DOHH2 (cell line): ENCODE results near the gene URB1.

Experiments used
- H3F3A ChIP-seq: fragments of 200-600 bp; sonication (generic), shearing (Covaris generic); 2 replicates; pipeline ENCODE4 v1.6.0; 2016; ENCODE audit warnings: antibody characterized with exemption, mild to moderate bottlenecking; ENCODE audit not compliant: control insufficient read depth, insufficient read depth
- H3K27ac ChIP-seq: fragments of 200-600 bp; sonication (generic); 2 replicates; pipeline ENCODE4 v1.5.1; 2014; ENCODE audit warnings: low read depth, mild to moderate bottlenecking, low read length, moderate library complexity
- H3K27me3 ChIP-seq: fragments of 200-600 bp; sonication (generic); 2 replicates; pipeline ENCODE4 v1.6.1; 2014; ENCODE audit warnings: mild to moderate bottlenecking, low read length, mixed read lengths; ENCODE audit not compliant: control insufficient read depth
- H3K36me3 ChIP-seq: fragments of 200-600 bp; sonication (generic); 2 replicates; pipeline ENCODE4 v1.6.1; 2014; ENCODE audit warnings: mild to moderate bottlenecking, low read length, moderate library complexity, mixed read lengths; ENCODE audit not compliant: control insufficient read depth
- H3K4me1 ChIP-seq: fragments of 200-600 bp; sonication (generic); 2 replicates; pipeline ENCODE4 v1.6.1; 2014; ENCODE audit warnings: mild to moderate bottlenecking, low read length, mixed read lengths; ENCODE audit not compliant: control insufficient read depth
- H3K4me2 ChIP-seq: fragments of 200-600 bp; sonication (generic); 2 replicates; pipeline ENCODE4 v1.6.0; 2014; ENCODE audit warnings: mild to moderate bottlenecking, low read length, moderate library complexity
- H3K4me3 ChIP-seq: fragments of 200-600 bp; sonication (generic); 2 replicates; pipeline ENCODE4 v1.5.1; 2014; ENCODE audit warnings: mild to moderate bottlenecking, low read length, mixed read lengths
- H3K79me2 ChIP-seq: fragments of 200-600 bp; sonication (generic); 2 replicates; pipeline ENCODE4 v1.6.1; 2014; ENCODE audit warnings: mild to moderate bottlenecking, low read length, mixed read lengths; ENCODE audit not compliant: control insufficient read depth
- H3K9me2 ChIP-seq: fragments of 200-600 bp; sonication (generic); replicated peaks from 2 replicates; pipeline ENCODE4 v1.6.1; 2014; ENCODE audit warnings: mild to moderate bottlenecking, low read length, mixed read lengths; ENCODE audit not compliant: control insufficient read depth
- H3K9me3 ChIP-seq: fragments of 200-600 bp; sonication (generic); 2 replicates; pipeline ENCODE4 v1.6.1; 2014; ENCODE audit warnings: antibody characterized with exemption, low read length, mixed read lengths; ENCODE audit not compliant: control insufficient read depth, insufficient read depth
- H4K20me1 ChIP-seq: fragments of 200-600 bp; sonication (generic); 2 replicates; pipeline ENCODE4 v1.6.0; 2014; ENCODE audit warnings: low read depth, mild to moderate bottlenecking, antibody characterized with exemption, low read length, moderate library complexity; ENCODE audit not compliant: control insufficient read depth, insufficient read depth
- EZH2phosphoT487 ChIP-seq: fragments of 200-600 bp; sonication (generic); IDR thresholded peaks from 2 replicates; pipeline ENCODE4 v1.6.1; 2017; ENCODE audit warnings: borderline replicate concordance, mild to moderate bottlenecking, antibody characterized with exemption, low read length, moderate library complexity, mixed read lengths
- TF ChIP-seq, protein P1 (sequence below): fragments of 200-600 bp; sonication (generic); IDR thresholded peaks from one replicate; pipeline ENCODE4 v1.5.1; 2014; ENCODE audit warnings: antibody characterized with exemption, mild to moderate bottlenecking, low read depth, low read length; ENCODE audit not compliant: poor library complexity, severe bottlenecking

URB1 gene

GRCh38 chr21:32334980-32335531, 57.8 kb downstream of the URB1 start:
- no peak overlapping the region for H3K4me3 ChIP-seq
- no peaks in the 10 kb centered on the region for H3K9me2 ChIP-seq
- H3K4me2 ChIP-seq = no peak overlapping the region
- H3K4me1 ChIP-seq = peaks cover 16% of the 10 kb centered on the region
- H4K20me1 ChIP-seq = no peaks in the 10 kb centered on the region
- 0 out of 2 replicates have a peak, but pooled peaks cover 6% of the 10 kb centered on the region for H3K9me3 ChIP-seq
- no peaks in the 10 kb centered on the region for H3K27me3 ChIP-seq
- H3F3A ChIP-seq = no peaks in the 10 kb centered on the region
- peaks cover 85% of the 10 kb centered on the region for H3K36me3 ChIP-seq
- H3K27ac ChIP-seq = no peak overlapping the region
- TF ChIP-seq EZH2phosphoT487 = no peak
- TF ChIP-seq, protein P1, sequence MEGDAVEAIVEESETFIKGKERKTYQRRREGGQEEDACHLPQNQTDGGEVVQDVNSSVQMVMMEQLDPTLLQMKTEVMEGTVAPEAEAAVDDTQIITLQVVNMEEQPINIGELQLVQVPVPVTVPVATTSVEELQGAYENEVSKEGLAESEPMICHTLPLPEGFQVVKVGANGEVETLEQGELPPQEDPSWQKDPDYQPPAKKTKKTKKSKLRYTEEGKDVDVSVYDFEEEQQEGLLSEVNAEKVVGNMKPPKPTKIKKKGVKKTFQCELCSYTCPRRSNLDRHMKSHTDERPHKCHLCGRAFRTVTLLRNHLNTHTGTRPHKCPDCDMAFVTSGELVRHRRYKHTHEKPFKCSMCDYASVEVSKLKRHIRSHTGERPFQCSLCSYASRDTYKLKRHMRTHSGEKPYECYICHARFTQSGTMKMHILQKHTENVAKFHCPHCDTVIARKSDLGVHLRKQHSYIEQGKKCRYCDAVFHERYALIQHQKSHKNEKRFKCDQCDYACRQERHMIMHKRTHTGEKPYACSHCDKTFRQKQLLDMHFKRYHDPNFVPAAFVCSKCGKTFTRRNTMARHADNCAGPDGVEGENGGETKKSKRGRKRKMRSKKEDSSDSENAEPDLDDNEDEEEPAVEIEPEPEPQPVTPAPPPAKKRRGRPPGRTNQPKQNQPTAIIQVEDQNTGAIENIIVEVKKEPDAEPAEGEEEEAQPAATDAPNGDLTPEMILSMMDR = no peak
- H3K79me2 ChIP-seq = no peaks in the 10 kb centered on the region

DNA sequence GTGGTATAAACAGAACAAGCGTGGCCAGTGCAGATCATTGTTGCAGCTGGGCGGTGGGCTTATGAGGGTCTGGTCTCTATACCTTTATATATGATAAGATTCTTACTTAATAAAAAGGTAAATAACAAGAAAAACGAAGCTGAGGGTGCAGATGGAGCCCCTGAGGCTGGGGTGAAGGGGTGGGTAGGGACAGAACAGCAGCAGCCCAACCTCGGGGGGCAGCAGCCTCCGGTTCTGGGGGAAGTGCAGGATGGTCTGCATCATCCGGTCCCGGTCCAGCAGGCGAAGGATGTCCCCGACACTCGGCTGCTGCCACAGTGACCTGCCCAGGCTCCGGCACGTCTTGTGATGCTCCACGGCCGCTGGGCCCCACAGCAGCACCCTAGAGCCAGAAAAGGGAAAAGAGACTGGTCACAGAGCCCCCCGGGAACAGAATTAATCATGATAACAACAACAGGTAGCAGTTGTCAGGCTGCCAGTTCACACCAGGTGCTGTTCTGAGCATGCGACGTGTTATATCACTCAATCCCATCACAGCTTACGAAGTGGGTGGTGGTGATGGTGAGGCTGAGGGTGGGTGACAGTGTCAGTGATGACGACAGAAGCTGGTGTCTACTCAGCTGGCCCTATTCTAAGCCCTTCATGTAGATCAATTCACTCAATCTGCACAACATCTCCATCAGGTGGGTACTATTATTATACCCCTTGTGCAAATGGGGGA, 58.7 kb downstream of the URB1 start:
- no peaks in the 10 kb centered on the region for H3K9me2 ChIP-seq
- no peaks in the 10 kb centered on the region for H3K27me3 ChIP-seq
- no peaks in the 10 kb centered on the region for H3F3A ChIP-seq
- peaks cover 89% of the 10 kb centered on the region for H3K36me3 ChIP-seq
- H3K9me3 ChIP-seq = 0 out of 2 replicates have a peak, but pooled peaks cover 6% of the 10 kb centered on the region
- H4K20me1 ChIP-seq = no peaks in the 10 kb centered on the region
- H3K4me2 ChIP-seq = no peak overlapping the region
- H3K4me1 ChIP-seq = peaks cover 16% of the 10 kb centered on the region
- TF ChIP-seq, protein P1 = no peak
- no peak for TF ChIP-seq EZH2phosphoT487
- H3K79me2 ChIP-seq = no peaks in the 10 kb centered on the region
- H3K4me3 ChIP-seq = no peak overlapping the region
- H3K27ac ChIP-seq = no peak overlapping the region

- no peak overlapping the region for H3K4me3 ChIP-seq
- TF ChIP-seq, protein P1 = no peak
- no peak for TF ChIP-seq EZH2phosphoT487
- no peak overlapping the region for H3K4me2 ChIP-seq
- peaks cover 16% of the 10 kb centered on the region for H3K4me1 ChIP-seq
- H3F3A ChIP-seq = no peaks in the 10 kb centered on the region
- H3K36me3 ChIP-seq = peaks cover 93% of the 10 kb centered on the region
- H3K27ac ChIP-seq = no peak overlapping the region
- 0 out of 2 replicates have a peak, but pooled peaks cover 6% of the 10 kb centered on the region for H3K9me3 ChIP-seq
- H3K79me2 ChIP-seq = no peaks in the 10 kb centered on the region
- no peaks in the 10 kb centered on the region for H3K27me3 ChIP-seq
- no peaks in the 10 kb centered on the region for H3K9me2 ChIP-seq
- H4K20me1 ChIP-seq = no peaks in the 10 kb centered on the region
Observed at GRCh38 chr21:32332463-32332951, 60.3 kb downstream of the URB1 start.
